ENCODE results near the gene TBC1D9.

Gene TBC1D9

GRCh38 chr4:140688711-140689598 lies 67.2 kb downstream of the TBC1D9 start:
- DNase-seq = peak; percentile 21

GRCh38 chr4:140686796-140687195 lies 69.4 kb downstream of the TBC1D9 start:
- no peak for DNase-seq

- DNase-seq = no peak
Observed at GRCh38 chr4:140684314-140684713, 71.9 kb downstream of the TBC1D9 start.

- DNase-seq = no peak
Observed at GRCh38 chr4:140681201-140681600, 75.0 kb downstream of the TBC1D9 start.

GRCh38 chr4:140680686-140681085 lies 75.5 kb downstream of the TBC1D9 start:
- no peak for DNase-seq

GRCh38 chr4:140679576-140679975 lies 76.6 kb downstream of the TBC1D9 start:
- DNase-seq = no peak

- no peak for DNase-seq
Observed at GRCh38 chr4:140675599-140676231, 80.5 kb downstream of the TBC1D9 start.

GRCh38 chr4:140673729-140674128 lies 82.5 kb downstream of the TBC1D9 start:
- DNase-seq = no peak

GRCh38 chr4:140672416-140672815 lies 83.8 kb downstream of the TBC1D9 start:
- no peak for DNase-seq

- no peak for DNase-seq
Observed at GRCh38 chr4:140668111-140668510, 88.1 kb downstream of the TBC1D9 start.

- no peak for DNase-seq
Observed at GRCh38 chr4:140666889-140667614, 89.1 kb downstream of the TBC1D9 start.

GRCh38 chr4:140662082-140662869 lies 93.9 kb downstream of the TBC1D9 start:
- DNase-seq = no peak

- no peak for DNase-seq
Observed at GRCh38 chr4:140661550-140661949, 94.6 kb downstream of the TBC1D9 start.

- DNase-seq = no peak
Observed at GRCh38 chr4:140659943-140660700, 96.1 kb downstream of the TBC1D9 start.

- no peak for DNase-seq
Observed at GRCh38 chr4:140654495-140654814, 101.7 kb downstream of the TBC1D9 start.

GRCh38 chr4:140653718-140654494 lies 102.3 kb downstream of the TBC1D9 start:
- no peak for DNase-seq

- no peak for DNase-seq
Observed at GRCh38 chr4:140652601-140653000, 103.6 kb downstream of the TBC1D9 start.

GRCh38 chr4:140648716-140649308 lies 107.4 kb downstream of the TBC1D9 start:
- no peak for DNase-seq

- DNase-seq = no peak
Observed at GRCh38 chr4:140645614-140646412, 110.4 kb downstream of the TBC1D9 start.

- no peak for DNase-seq
Observed at GRCh38 chr4:140645196-140645595, 111.0 kb downstream of the TBC1D9 start.

Data from NCI-H82 (cell line).